ENCODE results near the gene CFAP74. TPM values are rescaled to one million over a fixed set of nuclear protein-coding genes. Genes with fewer than 3 reads are reported as not detected.

CFAP74 gene
- total RNA-seq, 1 donor from 2014 or later: not detected

- TF ChIP-seq CTCF (IDR thresholded peaks at IDR 0.05; ENCODE audit: insufficient read depth, low read length, poor library complexity, severe bottlenecking): no peak
- H3K36me3 ChIP-seq (ENCODE audit: control insufficient read depth, insufficient read depth, low read length): no peaks in the 10 kb centered on the region
- no peak for DNase-seq (ENCODE audit: low read depth)
- no peak overlapping the region for H3K4me3 ChIP-seq (ENCODE audit: low read depth, low read length)
- H3K27me3 ChIP-seq (ENCODE audit: control insufficient read depth, insufficient read depth, low read length): peaks cover 78% of the 10 kb centered on the region
Measured at GRCh38 chr1:2023187-2023586, 19.6 kb upstream of the CFAP74 start.

- no peak for TF ChIP-seq CTCF (IDR thresholded peaks at IDR 0.05; ENCODE audit: insufficient read depth, low read length, poor library complexity, severe bottlenecking)
- Histone ChIP-seq H3K36me3 (ENCODE audit: control insufficient read depth, insufficient read depth, low read length) (no peaks in the 10 kb centered on the region), H3K27me3 (ENCODE audit: control insufficient read depth, insufficient read depth, low read length) (peaks cover 82% of the 10 kb centered on the region), H3K4me3 (ENCODE audit: low read depth, low read length) (no peak overlapping the region)
- DNase-seq (ENCODE audit: low read depth): no peak
Measured at GRCh38 chr1:2022063-2022770, 18.6 kb upstream of the CFAP74 start.

- TF ChIP-seq CTCF (IDR thresholded peaks at IDR 0.05; ENCODE audit: insufficient read depth, low read length, poor library complexity, severe bottlenecking): no peak
- Histone ChIP-seq H3K27me3 (ENCODE audit: control insufficient read depth, insufficient read depth, low read length) (peaks cover 87% of the 10 kb centered on the region), H3K4me3 (ENCODE audit: low read depth, low read length) (no peak overlapping the region), H3K36me3 (ENCODE audit: control insufficient read depth, insufficient read depth, low read length) (no peaks in the 10 kb centered on the region)
- no peak for DNase-seq (ENCODE audit: low read depth)
Measured at GRCh38 chr1:2021550-2021949, 18.0 kb upstream of the CFAP74 start.

- no peak for TF ChIP-seq CTCF (IDR thresholded peaks at IDR 0.05; ENCODE audit: insufficient read depth, low read length, poor library complexity, severe bottlenecking)
- H3K27me3 ChIP-seq (ENCODE audit: control insufficient read depth, insufficient read depth, low read length): peaks cover 82% of the 10 kb centered on the region
- no peak overlapping the region for H3K4me3 ChIP-seq (ENCODE audit: low read depth, low read length)
- DNase-seq (ENCODE audit: low read depth): no peak
- no peaks in the 10 kb centered on the region for H3K36me3 ChIP-seq (ENCODE audit: control insufficient read depth, insufficient read depth, low read length)
Measured at GRCh38 chr1:2020310-2020655, 16.7 kb upstream of the CFAP74 start.

- H3K36me3 ChIP-seq (ENCODE audit: control insufficient read depth, insufficient read depth, low read length): no peaks in the 10 kb centered on the region
- H3K27me3 ChIP-seq (ENCODE audit: control insufficient read depth, insufficient read depth, low read length): peaks cover 79% of the 10 kb centered on the region
- no peak overlapping the region for H3K4me3 ChIP-seq (ENCODE audit: low read depth, low read length)
- no peak for DNase-seq (ENCODE audit: low read depth)
- TF ChIP-seq CTCF (IDR thresholded peaks at IDR 0.05; ENCODE audit: insufficient read depth, low read length, poor library complexity, severe bottlenecking): no peak
Measured at GRCh38 chr1:2019571-2020309, 16.2 kb upstream of the CFAP74 start.

Data from kidney epithelial cell (primary cell).